BJ (cell line): ENCODE data around the gene PRPF8. TPM values are rescaled to one million over a fixed set of nuclear protein-coding genes. Genes with fewer than 3 reads are reported as not detected.

ENCODE experiments used
- CTCF ChIA-PET: fragments of 350-600 bp; formaldehyde crosslinking; extraction: SDS; loops from one replicate; lab custom pipeline; 2021; ENCODE audit warnings: antibody characterized with exemption, inconsistent platforms; lab: Yijun Ruan, JAX
- POLR2A ChIA-PET: fragments of 300-600 bp; sonication (Branson Sonifier 250); formaldehyde crosslinking; extraction: SDS; loops from one replicate; lab custom pipeline; 2021; ENCODE audit warnings: antibody characterized with exemption; lab: Charles Lee
- DNase-seq: peaks from one replicate; pipeline ENCODE4 v3.0.0-alpha.2; 2011; ENCODE audit warnings: low read depth
- H3K27me3 ChIP-seq: 2 replicates; pipeline ENCODE4 v1.6.0; 2011; ENCODE audit warnings: low read length; ENCODE audit not compliant: control insufficient read depth, insufficient read depth
- H3K36me3 ChIP-seq: 2 replicates; pipeline ENCODE4 v1.5.1; 2011; ENCODE audit warnings: low read length; ENCODE audit not compliant: control insufficient read depth, insufficient read depth
- H3K4me3 ChIP-seq: 2 replicates; pipeline ENCODE4 v1.5.1; 2011; ENCODE audit warnings: low read depth, mild to moderate bottlenecking, control low read depth, low read length
- CTCF ChIP-seq: IDR thresholded peaks from 2 replicates; pipeline ENCODE4 v1.5.1; 2011; ENCODE audit warnings: low read depth, mild to moderate bottlenecking, control low read depth, inconsistent platforms, low read length, moderate library complexity; ENCODE audit not compliant: insufficient read depth
- polyA plus RNA-seq: library from polyadenylated mRNA; depleted of rRNA; stranded (reverse); fragments of >200 nt; gene quantifications from 2 replicates; pipeline ENCODE4 v1.2.3, GENCODE V29; 2011

PRPF8 gene
- polyA plus RNA-seq, 1 experiment = 194 TPM

GRCh38 chr17:1639549-1640180, 45.0 kb downstream of the PRPF8 start:
- ChIA-PET POLR2A (no interaction called here), CTCF (interaction anchor here (3.6 kb wide), 1 partner anchor 10 kb away, joined by 16 read pairs; the partner anchor contains the start of gene SLC43A2)
- Histone ChIP-seq H3K36me3 (no peaks in the 10 kb centered on the region), H3K27me3 (no peaks in the 10 kb centered on the region), H3K4me3 (no peak overlapping the region)
- TF ChIP-seq CTCF = no peak
- DNase-seq = no peak

GRCh38 chr17:1638624-1639300, 45.9 kb downstream of the PRPF8 start:
- no peak for DNase-seq
- no peaks in the 10 kb centered on the region for H3K27me3 ChIP-seq
- no peak overlapping the region for H3K4me3 ChIP-seq
- no peak for TF ChIP-seq CTCF
- CTCF ChIA-PET = interaction anchor here (1.5 to 3.6 kb wide), 3 partner anchors 9 to 64 kb away, joined by 4 to 16 read pairs (median 5); partner anchors contain the start of gene SLC43A2
- H3K36me3 ChIP-seq = no peaks in the 10 kb centered on the region
- POLR2A ChIA-PET = no interaction called here

GRCh38 chr17:1638171-1638590, 46.5 kb downstream of the PRPF8 start:
- POLR2A ChIA-PET = no interaction called here
- CTCF ChIA-PET = interaction anchor here (1.5 to 1.7 kb wide), 2 partner anchors 10 to 64 kb away, joined by 4 to 5 read pairs; no protein-coding TSS in a partner anchor
- Histone ChIP-seq H3K4me3 (no peak overlapping the region), H3K27me3 (no peaks in the 10 kb centered on the region), H3K36me3 (no peaks in the 10 kb centered on the region)
- DNase-seq = no peak
- TF ChIP-seq CTCF = no peak

- no peak for DNase-seq
- TF ChIP-seq CTCF = no peak
- Histone ChIP-seq H3K27me3 (no peaks in the 10 kb centered on the region), H3K4me3 (no peak overlapping the region), H3K36me3 (no peaks in the 10 kb centered on the region)
- CTCF ChIA-PET = interaction anchor here (0.6 to 0.9 kb wide), 2 partner anchors 12 to 62 kb away, joined by 3 to 5 read pairs; no protein-coding TSS in a partner anchor
- POLR2A ChIA-PET = no interaction called here
These were observed 47.9 kb downstream of the PRPF8 start for GRCh38 chr17:1636732-1637285.
